AG04449 (cell line): Measurements from ENCODE around the gene PRR5L.

Experiments
- CTCF ChIA-PET: fragments of 350-600 bp; formaldehyde crosslinking; extraction: SDS; loops from one replicate; lab custom pipeline; 2021; ENCODE audit warnings: antibody characterized with exemption; lab: Yijun Ruan, JAX
- POLR2A ChIA-PET: fragments of 400-600, 350-600 bp; formaldehyde crosslinking; extraction: SDS; loops from one replicate; lab custom pipeline; 2020; ENCODE audit warnings: antibody characterized with exemption, inconsistent platforms; lab: Yijun Ruan, JAX
- DNase-seq: peaks from one replicate; pipeline ENCODE4 v3.0.0-alpha.2; 2010; ENCODE audit warnings: low read depth, low spot score
- H3K4me3 ChIP-seq: 2 replicates; pipeline ENCODE4 v1.5.1; 2011; ENCODE audit warnings: low read depth, mild to moderate bottlenecking, control low read depth, low read length
- TF ChIP-seq, protein P1 (sequence below): IDR thresholded peaks from one replicate; pipeline ENCODE4 v1.5.1; 2011; ENCODE audit warnings: mild to moderate bottlenecking, moderate library complexity, low read length, control low read depth, inconsistent platforms; ENCODE audit not compliant: insufficient read depth; ENCODE audit errors: missing control alignments

The PRR5L gene

DNA sequence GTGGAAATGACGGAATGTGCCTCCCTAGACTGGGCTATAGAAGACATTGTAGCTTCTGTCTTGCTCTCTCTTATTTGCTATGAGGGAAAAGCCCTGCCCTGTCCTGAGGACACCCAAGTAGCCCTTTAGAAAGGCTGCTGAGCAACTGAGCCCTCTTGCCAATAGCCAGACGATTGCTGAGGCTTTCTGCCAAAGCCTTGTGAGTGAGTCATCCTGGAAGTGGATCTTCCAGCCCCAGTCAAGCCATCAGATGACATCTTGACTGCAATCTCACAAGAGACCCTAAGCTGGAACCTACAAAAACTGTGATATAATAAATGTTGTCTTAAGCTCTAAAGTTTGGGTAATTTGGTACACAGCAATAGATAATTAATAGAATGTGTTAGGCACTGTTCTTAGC is 217.9 kb downstream of the PRR5L start:
- ChIA-PET CTCF (no interaction called here), POLR2A (no interaction called here)
- TF ChIP-seq, protein P1, sequence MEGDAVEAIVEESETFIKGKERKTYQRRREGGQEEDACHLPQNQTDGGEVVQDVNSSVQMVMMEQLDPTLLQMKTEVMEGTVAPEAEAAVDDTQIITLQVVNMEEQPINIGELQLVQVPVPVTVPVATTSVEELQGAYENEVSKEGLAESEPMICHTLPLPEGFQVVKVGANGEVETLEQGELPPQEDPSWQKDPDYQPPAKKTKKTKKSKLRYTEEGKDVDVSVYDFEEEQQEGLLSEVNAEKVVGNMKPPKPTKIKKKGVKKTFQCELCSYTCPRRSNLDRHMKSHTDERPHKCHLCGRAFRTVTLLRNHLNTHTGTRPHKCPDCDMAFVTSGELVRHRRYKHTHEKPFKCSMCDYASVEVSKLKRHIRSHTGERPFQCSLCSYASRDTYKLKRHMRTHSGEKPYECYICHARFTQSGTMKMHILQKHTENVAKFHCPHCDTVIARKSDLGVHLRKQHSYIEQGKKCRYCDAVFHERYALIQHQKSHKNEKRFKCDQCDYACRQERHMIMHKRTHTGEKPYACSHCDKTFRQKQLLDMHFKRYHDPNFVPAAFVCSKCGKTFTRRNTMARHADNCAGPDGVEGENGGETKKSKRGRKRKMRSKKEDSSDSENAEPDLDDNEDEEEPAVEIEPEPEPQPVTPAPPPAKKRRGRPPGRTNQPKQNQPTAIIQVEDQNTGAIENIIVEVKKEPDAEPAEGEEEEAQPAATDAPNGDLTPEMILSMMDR, result no peak
- DNase-seq, result no peak
- no peak overlapping the region for H3K4me3 ChIP-seq
